ENCODE results near the gene RAI1.
A peak's percentile ranks its signal among the peaks of the same experiment; 100 is the strongest.

The RAI1 gene

GRCh38 chr17:17820046-17820445 is 138.8 kb downstream of the RAI1 start:
- no peak for DNase-seq

DNA sequence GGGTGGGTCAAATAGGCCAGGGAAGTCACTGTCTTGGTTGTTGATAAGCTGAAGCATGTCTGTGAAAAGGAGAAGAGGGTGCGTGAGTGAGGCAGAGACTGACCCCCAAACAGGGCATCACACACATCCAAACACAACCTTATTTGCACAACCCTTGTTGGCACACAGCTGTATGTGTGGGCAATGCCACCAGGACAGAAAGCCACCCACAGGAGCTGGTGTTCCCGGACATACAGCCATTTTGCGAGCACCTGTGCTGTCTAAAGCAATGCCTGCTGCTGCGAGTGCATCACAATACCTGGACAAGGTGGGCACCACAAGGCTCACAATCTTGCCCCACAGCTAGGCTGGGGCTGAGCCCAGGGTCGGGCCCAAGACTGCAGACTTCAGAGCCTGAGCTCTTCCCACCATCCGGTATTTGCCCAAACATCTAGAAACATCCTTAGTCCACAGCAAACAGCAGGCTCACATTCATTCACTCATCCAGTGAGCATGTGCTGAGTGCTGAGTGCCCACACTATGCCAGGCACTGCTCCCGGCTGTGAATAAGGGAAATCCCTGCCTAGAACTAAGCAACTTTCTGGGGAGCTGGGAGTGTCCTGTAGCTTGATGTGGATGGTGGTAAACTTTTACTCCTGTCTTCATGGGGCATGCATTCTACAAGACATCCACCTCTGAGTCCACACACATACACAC is 139.4 kb downstream of the RAI1 start:
- DNase-seq = no peak

DNA sequence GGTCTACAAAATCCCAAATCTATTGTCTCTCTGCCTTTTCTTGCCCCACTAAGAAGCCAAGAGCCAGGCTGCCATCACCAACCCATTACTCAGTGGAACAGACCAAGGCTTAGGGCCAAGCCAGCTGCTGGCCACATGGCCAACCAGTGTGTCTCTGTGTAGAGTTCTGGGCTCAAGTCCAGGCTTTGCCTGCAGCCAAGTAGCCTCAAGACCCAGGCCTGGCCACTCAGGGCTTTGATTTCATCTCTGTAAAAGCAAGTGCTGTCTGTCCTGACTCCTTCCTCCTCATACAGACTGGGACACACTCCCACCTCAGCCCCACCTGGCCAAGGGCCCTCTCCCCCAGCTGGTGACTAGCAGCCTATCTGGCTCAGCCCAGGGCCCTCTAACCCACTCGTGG is 140.9 kb downstream of the RAI1 start:
- DNase-seq = no peak

DNA sequence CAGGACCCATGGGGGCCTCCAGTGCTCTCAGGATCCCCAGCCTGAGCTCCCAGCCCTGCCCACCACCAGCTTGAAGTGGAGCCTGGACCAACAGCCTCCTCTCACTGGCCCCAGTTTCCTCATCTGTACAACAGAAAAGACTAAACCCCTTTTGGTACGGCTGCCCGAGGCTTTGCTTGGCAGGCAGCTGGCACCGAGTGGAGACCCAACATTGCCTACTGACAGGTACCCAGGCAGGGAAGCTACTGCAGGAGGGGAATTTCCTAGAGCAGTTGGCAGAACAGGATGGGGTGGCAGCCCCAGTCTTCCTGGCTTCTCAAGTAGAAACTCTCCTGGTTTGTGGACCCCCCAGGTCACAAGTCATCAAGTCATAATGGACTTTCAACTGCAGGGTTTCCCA is 141.4 kb downstream of the RAI1 start:
- no peak for DNase-seq

GRCh38 chr17:17823433-17824118 is 142.3 kb downstream of the RAI1 start:
- peak; percentile 63 for DNase-seq

- no peak for DNase-seq
Measured at GRCh38 chr17:17824119-17824782, 143.0 kb downstream of the RAI1 start.

GRCh38 chr17:17824783-17825614 is 143.7 kb downstream of the RAI1 start:
- no peak for DNase-seq

- no peak for DNase-seq
Measured at GRCh38 chr17:17826342-17826713, 145.1 kb downstream of the RAI1 start.

DNA sequence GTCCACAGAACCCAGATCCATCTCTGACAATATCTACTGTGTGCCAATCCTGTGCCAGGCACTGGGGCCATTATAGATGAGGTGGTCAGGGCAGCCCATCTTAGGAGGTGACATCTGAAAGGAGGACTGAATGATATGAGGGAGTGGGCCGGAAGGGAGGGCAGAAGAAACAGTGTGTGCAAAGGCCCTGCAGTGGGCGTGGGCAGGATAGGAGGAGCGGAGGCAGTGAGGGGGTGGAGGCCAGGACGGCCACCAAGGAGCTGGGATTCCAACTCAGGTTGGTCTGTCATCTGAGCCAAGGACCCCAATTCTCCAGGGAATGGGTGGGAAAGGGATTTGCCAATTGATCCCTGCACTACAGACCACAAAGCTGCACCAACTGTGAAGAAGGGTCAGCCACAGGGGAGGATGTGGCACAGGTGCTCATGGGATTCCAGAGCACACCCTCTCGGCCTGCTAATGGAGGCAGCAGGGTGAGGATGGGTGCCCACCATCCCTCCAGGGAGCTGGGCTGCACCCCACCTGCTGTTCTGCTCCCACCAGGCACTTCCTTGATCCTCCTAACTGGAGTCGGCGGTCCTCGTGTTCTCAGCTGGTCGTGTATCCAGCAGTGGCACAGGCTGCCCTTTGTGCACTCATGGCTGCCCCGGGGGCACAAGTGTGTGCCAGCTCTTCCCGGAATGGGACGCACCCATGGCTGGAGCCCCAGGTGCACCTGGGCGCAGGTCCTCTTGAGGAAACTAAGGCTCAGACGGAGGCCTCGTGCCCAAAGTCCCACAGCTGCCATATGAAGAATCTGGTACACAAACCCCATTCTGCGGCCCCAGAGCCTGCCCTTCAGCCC is 145.9 kb downstream of the RAI1 start:
- no peak for DNase-seq

DNA sequence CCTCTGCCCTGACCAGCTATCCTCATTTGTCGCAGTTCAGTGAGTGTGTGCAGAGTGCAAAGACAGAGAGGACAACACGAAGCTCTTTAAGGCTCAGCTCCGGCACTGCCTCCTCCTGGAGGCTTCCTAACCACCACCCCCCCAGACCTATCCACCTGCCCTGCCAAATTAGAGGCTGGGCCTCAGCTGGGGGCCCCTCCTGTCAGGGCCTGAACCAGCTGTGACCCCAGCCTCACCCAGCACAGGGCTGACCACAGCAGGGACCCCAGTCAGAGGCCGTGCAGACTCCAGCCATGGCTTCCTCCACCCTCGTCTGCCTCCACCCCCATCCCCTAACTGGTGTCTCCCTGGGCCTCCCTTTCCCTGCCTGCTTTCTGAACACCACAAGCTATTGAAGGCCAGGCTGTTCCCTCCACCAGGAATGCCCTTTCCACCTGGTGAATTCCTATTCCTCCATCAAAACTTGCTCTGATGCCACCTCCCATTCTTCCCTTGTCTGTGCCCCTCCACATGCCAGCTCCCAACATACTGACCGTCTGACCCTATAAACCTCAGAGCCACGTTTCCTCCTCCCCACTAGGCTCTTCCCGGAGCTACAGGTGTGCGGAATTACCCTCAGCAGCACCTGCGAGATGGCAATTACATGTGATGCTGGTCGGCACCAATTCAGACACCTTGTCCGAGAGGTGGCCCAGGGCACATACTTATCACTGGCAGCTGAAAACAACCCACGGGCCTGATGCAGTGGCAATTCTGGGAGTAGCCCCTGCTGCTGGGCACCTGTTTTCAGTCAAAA is 146.8 kb downstream of the RAI1 start:
- DNase-seq = no peak

DNA sequence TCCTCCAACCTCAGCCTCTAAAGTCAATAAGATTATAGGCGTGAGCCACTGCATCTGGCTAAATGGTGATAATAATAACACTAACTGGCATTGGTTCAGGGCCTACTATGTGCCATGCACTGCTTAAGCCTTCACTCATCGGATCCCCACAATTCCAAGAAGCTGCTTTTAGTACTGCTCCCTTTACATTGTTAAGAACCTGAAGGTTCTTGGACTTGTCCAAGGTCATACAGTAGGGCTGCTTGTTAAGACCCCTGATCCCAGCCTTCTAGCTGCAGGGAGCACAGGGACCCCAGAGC is 149.0 kb downstream of the RAI1 start:
- no peak for DNase-seq

DNA sequence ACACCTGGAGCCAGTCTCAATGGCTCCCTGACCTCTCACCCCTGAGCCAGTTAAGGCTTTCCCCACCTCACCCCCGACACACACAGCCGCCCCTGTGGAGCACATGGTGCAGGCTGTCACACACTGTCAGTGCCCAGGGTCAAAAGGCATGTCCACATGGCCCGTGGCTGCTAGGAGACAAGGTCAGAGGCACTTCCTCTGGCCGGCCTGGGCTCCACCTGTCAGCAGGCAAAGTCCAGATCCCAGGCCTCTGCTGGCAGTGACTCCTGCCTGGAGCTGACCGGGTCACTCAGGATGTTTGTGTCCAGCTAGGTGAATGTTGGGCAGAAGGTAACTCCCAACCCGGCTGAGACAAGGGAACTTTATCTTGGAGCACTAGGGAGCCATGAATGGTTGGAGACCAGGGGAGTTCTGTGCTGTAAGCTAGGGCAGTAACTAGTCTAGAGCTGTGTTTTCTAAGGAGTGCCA is 149.5 kb downstream of the RAI1 start:
- DNase-seq = no peak

DNA sequence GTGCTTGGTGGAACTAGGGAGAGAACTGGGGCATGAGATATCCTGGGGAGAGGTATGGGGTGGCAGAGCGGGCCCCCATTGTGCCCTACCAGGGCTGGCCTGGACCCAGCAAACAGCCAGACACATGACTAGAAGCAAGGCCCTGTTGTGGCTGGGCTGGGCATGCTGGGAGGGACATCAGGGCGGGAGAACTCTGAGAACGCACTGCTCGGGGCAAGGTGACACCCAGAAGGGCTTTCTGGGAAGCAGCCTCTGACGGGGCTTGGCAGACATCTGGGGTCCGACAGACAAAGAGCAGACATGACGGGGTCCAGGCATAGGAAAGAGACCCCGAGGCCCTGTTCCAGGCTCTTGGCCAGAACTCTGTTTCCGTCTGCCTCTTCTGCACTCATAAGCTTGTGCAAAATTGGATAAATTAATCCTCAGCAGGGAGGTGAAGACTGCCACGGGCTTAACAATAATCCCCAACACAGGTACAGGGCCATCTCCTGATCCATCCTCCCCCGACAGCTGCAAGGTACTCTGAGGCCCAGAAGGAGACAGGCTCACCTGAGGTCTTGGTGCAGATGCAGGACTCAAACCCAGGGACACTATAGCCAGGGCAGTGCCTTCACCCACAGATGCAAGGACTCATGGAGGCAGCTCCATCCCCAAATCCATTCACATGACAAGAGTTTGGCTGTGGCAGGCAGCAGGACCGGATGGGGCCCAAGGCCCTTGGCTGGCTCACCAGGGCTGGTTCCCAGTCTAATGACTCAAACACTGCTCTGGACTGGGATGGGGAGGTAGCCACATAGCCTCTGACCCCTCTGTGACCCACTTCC is 150.2 kb downstream of the RAI1 start:
- DNase-seq = no peak

DNA sequence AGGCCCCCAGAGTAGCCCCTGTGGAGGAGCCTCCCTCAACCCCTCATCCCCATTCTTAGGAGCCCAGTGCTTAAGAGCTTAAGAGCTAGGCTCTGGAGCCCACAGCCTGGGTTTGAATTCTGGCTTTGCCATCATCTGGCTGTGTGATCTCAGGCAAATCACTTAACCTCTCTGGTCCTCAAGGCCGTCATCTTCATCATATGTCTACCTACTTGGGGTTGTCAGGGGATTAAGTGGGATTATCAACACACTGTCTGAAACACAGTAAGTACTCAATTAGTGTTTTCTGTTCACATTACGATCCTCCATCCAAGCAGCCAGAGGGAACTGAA is 150.7 kb downstream of the RAI1 start:
- DNase-seq = no peak

DNA sequence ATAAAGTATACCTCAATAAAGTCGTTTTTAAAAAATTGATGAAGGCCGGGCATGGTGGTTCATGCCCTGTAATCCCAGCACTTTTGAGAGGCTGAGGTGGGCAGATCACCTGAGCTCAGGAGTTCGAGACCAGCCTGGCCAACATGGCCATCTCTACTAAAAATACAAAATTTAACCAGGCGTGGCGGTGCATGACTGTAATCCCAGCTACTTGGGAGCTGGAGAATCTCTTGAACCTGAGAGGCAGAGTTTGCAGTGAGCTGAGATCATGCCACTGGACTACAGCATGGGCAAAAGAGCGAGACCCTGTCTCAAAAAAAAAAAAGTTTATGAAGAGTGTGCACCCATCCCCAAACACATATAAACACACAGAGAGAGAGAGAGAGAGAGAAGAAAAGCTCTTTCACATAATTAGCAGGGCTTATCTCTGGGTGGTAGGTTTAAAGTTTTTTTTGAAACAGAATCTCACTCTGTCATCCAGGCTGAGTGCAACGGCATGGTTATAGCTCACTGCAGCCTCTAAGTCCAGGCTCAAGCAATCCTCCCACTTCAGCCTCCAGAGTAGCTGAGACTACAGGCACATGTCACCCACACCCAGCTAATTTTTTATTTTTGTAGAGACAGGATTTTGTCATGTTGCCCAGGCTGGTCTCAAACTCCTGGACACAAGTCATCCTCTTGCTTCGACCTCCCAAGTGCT is 152.6 kb downstream of the RAI1 start:
- no peak for DNase-seq

GRCh38 chr17:17834974-17835373 is 153.7 kb downstream of the RAI1 start:
- DNase-seq = no peak

DNA sequence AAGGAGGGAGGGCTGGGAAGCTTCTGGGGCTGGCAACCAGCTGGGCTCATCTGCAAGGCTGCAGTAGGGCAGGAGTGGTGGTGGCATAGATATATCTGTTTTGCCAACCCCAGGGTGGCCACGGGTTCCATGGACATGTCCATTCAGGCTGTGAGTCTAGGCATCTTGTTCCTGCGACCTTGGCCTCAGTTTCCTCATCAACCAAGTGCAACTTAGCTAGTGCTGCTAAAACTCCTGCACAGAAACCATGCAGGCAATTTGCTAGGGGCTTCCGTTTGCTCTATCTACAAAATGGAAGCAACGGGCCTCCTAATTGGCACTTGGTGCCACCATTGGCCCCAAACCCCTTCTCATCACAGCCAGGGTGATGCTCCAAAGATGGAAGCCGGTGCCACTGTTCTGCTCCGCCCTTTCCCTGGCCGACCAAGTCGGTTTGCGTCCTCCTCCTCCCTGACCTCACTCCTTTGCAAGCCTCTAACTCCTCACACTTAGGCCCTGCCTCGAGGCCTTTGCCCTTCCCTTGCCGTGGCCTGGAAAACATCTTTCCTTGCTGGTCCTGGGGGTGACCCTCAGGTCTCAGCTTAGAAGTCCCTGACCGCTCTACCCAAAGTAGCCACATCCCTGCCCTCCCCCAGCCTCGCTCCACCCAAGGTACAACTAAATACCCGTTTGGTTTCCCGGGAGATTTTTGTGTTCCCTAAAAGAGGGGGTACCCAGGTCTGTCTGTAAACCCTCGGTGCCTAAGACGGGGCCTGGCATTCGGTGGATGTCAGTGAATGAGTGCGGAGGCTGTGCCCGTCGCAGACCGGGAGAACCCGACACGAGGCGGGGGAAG is 154.4 kb downstream of the RAI1 start:
- no peak for DNase-seq

GRCh38 chr17:17836250-17836817 is 155.1 kb downstream of the RAI1 start:
- peak; percentile 96 for DNase-seq

- DNase-seq = peak; percentile 55
Measured at GRCh38 chr17:17836818-17837379, 155.6 kb downstream of the RAI1 start, which contains the start of gene SREBF1. Gene SREBF1 (minus strand): TSS chr17:17836986. CDS start chr17:17836817, 169 bp downstream.
